CD4-positive, alpha-beta T cell treated with Interferon alpha-2 for 1 hour (primary cell): Measurements from ENCODE around the gene TRPC4.
"Not testable (repeated sequence)": the region's sequence is repeated elsewhere in the genome, so short reads cannot be mapped to it uniquely, and the experiment has no call there.

Source experiments
- DNase-seq, 2 donors: peaks; one replicate each; pipeline ENCODE4 v3.0.0-alpha.2; 2020 to 2022

The TRPC4 gene

DNA sequence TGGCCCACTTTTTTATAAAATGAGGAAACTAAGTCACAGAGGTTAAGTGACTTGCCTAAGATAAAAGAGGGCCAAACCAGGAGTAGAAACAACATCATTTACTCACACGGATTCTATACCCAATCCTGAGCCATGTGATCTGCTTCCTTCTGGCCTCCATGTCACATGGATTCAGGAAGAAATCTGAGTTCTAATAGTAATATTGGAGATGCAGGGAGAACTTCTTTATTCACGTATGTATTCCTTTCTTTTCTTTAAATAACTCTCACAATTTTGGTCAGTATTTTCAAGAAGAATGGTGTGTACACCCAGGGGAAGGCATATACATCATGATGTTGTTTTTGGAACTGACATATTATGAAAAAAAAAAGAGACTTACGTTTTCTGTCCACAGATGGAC is 272.8 kb downstream of the TRPC4 start:
- no peak for DNase-seq

DNA sequence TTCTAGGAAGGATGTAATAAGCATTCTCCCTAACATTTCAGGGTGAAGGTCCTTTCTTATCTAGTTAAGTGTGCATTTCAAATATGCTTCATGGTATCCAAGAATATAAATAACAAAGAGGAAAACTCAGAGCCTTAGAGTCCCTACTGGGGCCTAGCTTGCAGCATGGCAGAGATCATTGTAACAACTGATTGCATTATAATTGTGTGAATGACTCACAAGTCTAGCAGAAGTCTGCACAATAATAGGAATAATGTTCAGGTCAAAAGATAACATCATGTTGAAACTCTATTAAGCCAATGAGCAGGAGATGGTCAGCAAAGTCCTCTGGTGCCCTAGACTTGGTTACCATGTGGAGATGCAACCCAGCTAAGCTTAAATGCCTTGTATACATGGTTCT is 274.4 kb downstream of the TRPC4 start:
- DNase-seq = no peak

DNA sequence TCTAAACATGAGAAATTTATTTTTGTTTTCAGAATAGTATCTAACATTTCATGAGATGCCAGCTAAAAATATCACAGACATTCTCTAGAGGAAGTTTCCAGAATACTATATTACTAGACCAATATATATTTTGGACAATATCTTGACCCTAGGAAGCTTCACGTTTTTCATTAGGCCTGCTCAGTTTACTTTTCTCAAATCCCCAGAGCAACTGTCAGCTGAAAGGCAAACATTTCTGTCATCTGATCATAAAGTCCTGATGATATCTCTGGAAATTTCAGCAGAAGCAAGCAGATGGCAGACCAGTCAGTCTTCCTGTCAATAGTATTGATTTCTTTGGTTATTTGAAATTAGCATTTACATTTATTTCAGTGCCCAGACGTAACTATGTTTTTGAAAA is 275.0 kb downstream of the TRPC4 start:
- no peak for DNase-seq

DNA sequence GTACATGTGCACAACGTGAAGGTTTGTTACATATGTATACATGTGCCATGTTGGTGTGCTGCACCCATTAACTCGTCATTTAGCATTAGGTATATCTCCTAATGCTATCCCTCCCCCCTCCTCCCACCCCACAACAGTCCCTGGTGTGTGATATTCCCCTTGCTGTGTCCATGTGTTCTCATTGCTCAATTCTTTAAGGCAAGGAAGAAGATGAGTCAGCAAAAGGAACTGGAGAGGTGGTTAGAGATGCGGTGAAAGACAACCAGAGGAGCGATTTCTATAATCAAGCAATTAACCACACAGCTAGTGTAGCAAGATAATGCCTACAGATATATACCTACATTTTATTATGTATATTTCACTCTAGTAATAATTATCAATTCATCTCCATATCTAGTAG is 280.2 kb downstream of the TRPC4 start:
- not testable (repeated sequence) for DNase-seq

DNA sequence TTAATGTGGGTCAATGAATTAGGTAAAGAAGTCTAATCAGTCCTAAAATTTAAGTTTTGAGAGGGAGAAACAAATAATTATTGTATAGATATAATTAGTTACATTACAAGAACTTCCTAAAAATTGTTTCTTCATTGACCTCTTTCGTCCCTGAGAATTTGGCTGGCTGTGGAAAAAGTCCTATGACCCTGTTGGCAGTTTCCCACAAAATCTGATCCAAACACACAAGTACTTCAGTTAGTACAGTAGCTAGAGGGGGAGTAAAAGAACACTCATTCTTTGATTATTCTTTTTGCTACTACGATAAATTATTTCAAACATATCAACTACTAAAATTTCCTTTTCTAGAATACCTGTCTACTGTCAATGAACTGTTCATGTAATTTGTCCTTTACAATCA is 282.3 kb downstream of the TRPC4 start:
- no peak for DNase-seq
